Ectodermal cell (in vitro differentiated cells): Measurements from ENCODE around the gene GJB4. TPM values are rescaled to one million over a fixed set of nuclear protein-coding genes. Genes with fewer than 3 reads are reported as not detected.

Experiments used
- H3K27ac ChIP-seq: 2 replicates; pipeline ENCODE4 v1.7.0; 2013; ENCODE audit warnings: mild to moderate bottlenecking, low read depth, low read length; ENCODE audit not compliant: insufficient read depth, poor library complexity, severe bottlenecking
- H3K27me3 ChIP-seq: 2 replicates; pipeline ENCODE4 v1.7.0; 2013; ENCODE audit warnings: mild to moderate bottlenecking, low read length; ENCODE audit not compliant: insufficient read depth, control insufficient read depth, poor library complexity, severe bottlenecking
- H3K36me3 ChIP-seq: one replicate; pipeline ENCODE4 v1.7.0; 2013; ENCODE audit warnings: low read length; ENCODE audit not compliant: control insufficient read depth, insufficient read depth
- H3K4me1 ChIP-seq: one replicate; pipeline ENCODE4 v1.7.0; 2013; ENCODE audit warnings: low read length; ENCODE audit not compliant: control insufficient read depth, insufficient read depth
- H3K4me3 ChIP-seq: 2 replicates; pipeline ENCODE4 v1.7.0; 2013; ENCODE audit warnings: low read depth, low read length, control low read depth; ENCODE audit not compliant: insufficient read depth
- H3K9me3 ChIP-seq: 2 replicates; pipeline ENCODE4 v1.7.0; 2013; ENCODE audit warnings: mild to moderate bottlenecking, low read length, moderate library complexity; ENCODE audit not compliant: control insufficient read depth
- WGBS, 2 experiments: methylation state at CpG; one replicate each; pipeline ENCODE4 v1.1.7; 2013; ENCODE audit warnings: missing lambda C conversion rate in 2 of 2; 5-methylcytosine and 5-hydroxymethylcytosine counted together
- polyA plus RNA-seq, 4 experiments: library from polyadenylated mRNA; stranded (reverse); fragments of 50-300 nt; gene quantifications; one replicate each; pipeline ENCODE4 v1.2.3, GENCODE V29; 2013

GJB4 gene
- polyA plus RNA-seq (2013, experiment 1 of 4), result not detected
- polyA plus RNA-seq (2013, experiment 2 of 4), result not detected
- polyA plus RNA-seq (2013, experiment 3 of 4), result not detected
- polyA plus RNA-seq (2013, experiment 4 of 4), result not detected

DNA sequence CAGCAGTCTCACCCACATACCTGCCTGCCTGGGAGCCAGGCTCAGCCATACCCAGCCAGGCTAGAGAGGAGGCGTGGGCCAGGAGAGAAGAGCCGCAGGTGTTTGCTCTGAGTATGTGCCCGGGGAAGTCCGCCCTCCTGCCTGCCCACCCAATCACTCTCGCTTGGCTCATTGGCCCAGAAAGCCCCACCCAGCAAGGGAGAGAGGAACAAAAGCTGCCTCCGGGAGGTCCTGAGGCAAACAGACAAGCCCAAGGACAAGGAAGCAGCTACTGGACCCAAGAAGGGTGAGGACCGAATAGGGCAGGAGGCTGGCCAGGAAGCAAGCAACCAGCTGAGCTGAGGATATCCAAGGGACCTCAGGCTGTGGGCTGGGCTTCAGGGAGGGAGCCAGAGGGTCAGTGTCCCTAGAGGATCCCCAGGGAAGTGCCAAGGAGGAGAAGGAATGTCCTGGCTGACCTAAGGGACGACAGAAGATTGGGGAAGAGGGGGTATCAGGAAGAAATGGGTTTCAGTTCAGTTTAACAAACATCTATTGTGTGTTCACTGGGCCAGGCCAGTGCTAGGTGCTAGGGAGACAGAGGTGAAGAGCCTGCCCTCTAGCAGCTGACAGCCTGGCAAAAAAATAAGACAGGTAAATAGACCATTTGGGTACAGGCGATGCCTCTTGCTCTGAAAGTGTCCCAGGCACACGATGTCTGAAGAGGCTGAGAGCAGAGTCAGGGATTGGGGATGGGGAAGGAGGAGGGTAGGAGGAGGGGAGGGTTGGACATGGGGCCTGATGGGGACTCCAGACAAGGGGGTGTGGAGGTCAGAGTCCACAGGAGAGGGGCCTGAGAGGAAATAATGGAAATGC is at the start of gene GJB4:
Gene GJB4, plus strand, starts transcription at position 238 of the 855 bp plus-strand sequence. CDS start 1,515 bp downstream, outside the sequence.
- 66 to 69% methylated on average over 10 of the region's 10 CpGs for WGBS, 2 experiments
- H3K27me3 ChIP-seq, result no peaks in the 10 kb centered on the region
- no peak within 1 kb of the TSS for H3K4me3 ChIP-seq
- H3K36me3 ChIP-seq, result no peaks in the 10 kb centered on the region
- H3K27ac ChIP-seq, result no peak within 1 kb of the TSS
- no peaks in the 10 kb centered on the region for H3K9me3 ChIP-seq
- no peaks in the 10 kb centered on the region for H3K4me1 ChIP-seq

DNA sequence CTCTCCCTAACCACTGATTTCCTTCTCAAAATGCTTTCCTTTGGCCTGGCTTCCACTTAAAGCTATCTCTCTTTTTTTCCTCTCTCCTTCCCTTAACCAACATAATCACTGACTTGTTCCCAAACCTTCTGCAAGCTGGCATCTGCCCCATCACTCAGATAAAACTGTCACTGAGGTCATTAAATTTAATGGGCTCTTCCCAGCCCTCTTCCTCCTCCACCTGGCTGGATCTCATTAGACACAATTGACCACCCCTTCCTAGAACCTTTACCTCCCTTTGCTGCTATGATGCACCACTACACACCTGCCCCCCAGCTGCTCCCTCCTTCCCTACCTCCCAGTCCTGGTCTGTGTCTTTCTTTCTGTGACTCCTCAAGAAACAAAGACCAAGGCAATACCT is 48.7 kb upstream of the GJB4 start:
- Histone ChIP-seq H3K27me3 (no peaks in the 10 kb centered on the region), H3K9me3 (no peaks in the 10 kb centered on the region), H3K4me1 (no peaks in the 10 kb centered on the region), H3K27ac (no peak overlapping the region), H3K36me3 (no peaks in the 10 kb centered on the region), H3K4me3 (no peak overlapping the region)

DNA sequence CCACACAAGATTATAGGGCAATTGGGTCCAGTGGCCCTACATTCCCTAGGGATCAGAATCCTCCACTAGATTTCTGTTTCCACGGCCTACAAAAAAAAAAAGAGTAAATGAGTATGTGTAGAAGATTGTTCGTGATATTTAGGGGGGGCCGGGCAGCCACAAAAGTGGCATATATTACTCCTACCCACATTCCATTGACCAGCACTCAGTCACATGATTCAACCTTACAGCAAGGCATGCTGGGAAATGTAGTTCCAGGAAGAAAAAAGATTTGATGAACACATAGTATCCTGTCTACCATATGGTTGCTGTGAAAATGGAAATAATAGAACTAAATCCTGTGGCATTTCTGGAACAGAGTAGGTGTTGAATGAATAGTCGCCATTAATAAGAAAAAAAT is 48.1 kb upstream of the GJB4 start:
- Histone ChIP-seq H3K4me3 (no peak overlapping the region), H3K9me3 (no peaks in the 10 kb centered on the region), H3K4me1 (no peaks in the 10 kb centered on the region), H3K27ac (no peak overlapping the region), H3K36me3 (no peaks in the 10 kb centered on the region), H3K27me3 (no peaks in the 10 kb centered on the region)
- whole genome bisulfite sequencing, 2 experiments, result 94 to 95% methylated on average over 2 of the region's 4 CpGs

DNA sequence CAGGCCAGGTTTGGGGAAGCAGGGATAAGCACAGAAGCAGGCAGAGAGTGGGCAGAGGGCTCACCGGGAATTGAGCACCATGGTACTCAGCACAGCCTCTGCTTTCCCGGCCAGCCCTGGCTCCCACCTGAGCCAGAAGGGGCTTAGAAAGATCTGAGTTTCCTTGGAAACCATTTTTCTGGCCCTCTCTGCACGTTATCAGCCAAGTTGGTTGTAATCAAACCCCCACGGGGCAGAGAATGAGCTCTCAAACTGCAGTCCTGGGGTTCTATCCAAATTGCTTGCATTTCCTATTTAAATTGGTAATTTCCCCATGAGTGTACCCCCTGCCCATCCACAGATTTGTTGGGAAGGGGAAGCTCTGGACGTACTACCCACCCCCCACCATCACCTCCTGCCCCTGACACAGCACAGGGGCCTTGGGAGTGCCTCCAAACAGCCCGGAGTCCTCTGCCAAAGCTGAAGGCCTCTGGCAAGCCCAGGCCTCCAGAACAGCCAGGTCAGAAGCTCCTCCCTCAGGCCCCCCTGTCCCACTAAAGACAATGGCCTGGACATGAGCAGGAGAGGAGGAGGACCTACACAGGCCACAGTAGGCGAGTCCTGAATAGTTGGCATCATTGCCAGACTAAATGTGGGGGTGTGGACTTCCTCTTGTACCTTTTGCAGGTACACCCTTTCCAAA is 47.4 kb upstream of the GJB4 start:
- no peak overlapping the region for H3K4me3 ChIP-seq
- WGBS, 2 experiments, result 83% methylated on average over 7 of the region's 7 CpGs
- no peaks in the 10 kb centered on the region for H3K27me3 ChIP-seq
- no peaks in the 10 kb centered on the region for H3K36me3 ChIP-seq
- H3K4me1 ChIP-seq, result no peaks in the 10 kb centered on the region
- no peak overlapping the region for H3K27ac ChIP-seq
- no peaks in the 10 kb centered on the region for H3K9me3 ChIP-seq

DNA sequence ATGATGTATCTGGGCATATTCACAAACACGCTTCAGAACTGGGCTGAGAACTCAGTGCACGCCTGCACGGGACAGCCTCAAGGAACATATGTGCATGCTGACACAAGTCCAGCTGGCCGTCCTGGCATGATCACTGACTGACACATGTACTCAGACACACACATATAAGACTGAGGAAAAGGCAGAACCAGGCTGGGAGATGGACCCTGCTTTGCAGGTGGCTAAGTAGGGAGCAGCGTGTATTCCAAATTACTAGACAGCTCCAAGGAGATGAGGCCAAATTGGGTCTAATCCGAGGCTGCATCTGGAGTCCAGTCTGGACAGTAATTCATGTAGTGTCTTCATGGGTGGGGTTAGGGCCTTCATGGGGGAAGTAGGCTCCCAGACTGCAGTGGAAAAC is 46.1 kb upstream of the GJB4 start:
- Histone ChIP-seq H3K27me3 (no peaks in the 10 kb centered on the region), H3K4me1 (no peaks in the 10 kb centered on the region), H3K27ac (no peak overlapping the region), H3K9me3 (no peaks in the 10 kb centered on the region), H3K36me3 (no peaks in the 10 kb centered on the region), H3K4me3 (no peak overlapping the region)
- 90 to 92% methylated on average over 6 of the region's 6 CpGs for WGBS, 2 experiments

DNA sequence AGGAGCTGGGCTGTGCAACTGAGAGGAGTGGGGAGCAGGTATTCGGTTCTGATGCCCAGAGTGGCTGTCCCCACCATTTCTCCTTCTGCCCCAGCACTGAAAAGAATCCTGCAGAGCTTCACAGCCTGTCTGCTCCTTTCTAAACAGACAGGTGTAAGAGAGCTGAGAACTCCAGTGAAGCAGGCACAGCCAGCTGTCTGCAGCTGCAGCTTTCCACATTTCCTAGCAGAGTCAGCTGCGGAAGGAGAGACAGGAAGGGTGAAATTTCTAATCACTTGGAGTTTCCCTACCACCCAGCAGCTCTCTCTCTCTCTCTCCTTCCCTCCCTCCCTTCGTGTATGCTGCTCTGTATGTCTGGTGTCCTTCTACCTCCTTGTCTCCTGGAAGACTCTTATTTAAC is 45.2 kb upstream of the GJB4 start:
- no peaks in the 10 kb centered on the region for H3K9me3 ChIP-seq
- H3K27ac ChIP-seq, result no peak overlapping the region
- 57 to 65% methylated on average over 3 of the region's 3 CpGs for WGBS, 2 experiments
- no peaks in the 10 kb centered on the region for H3K27me3 ChIP-seq
- H3K4me3 ChIP-seq, result no peak overlapping the region
- H3K36me3 ChIP-seq, result no peaks in the 10 kb centered on the region
- no peaks in the 10 kb centered on the region for H3K4me1 ChIP-seq

DNA sequence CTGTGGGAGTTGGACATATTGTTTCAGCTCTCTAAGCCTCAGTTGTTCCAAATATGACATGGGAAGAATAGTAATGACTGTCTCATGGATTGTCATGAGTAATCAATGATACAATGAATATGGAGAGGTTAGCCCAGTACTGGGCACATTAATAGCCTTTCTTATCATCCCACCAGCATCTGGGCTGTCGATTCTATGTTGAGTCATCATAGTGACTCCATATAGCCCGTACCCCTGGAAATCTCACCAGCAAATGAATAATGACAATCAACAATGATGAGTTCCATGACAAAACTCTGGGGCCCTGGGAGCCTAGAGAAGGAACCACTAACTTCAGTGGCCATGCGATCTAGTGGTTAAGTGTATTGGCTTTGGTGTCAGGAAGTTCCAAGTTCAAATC is 44.4 kb upstream of the GJB4 start:
- WGBS, 2 experiments, result 94 to 97% methylated on average over 3 of the region's 3 CpGs
- H3K9me3 ChIP-seq, result no peaks in the 10 kb centered on the region

DNA sequence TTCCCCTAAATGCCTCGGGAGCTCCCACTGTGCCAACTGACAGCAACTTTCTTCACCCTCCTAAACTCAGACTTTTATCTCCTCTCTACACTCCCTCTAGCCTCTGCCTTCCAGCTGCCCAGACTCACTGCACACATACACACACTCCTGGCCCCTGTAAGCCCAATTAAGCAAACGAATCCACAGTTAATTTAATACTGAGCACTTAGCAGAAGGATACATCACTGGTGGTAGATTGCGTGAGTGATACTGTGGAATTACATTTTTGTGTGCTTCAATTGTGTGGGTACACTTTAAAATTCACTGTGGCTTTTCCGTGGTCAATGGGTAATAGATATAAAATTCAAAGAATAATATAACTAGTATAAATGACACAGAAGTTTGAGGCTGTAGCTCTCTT is 38.3 kb upstream of the GJB4 start:
- Histone ChIP-seq H3K36me3 (no peaks in the 10 kb centered on the region), H3K27me3 (no peaks in the 10 kb centered on the region), H3K9me3 (no peaks in the 10 kb centered on the region), H3K4me1 (no peaks in the 10 kb centered on the region), H3K27ac (no peak overlapping the region), H3K4me3 (no peak overlapping the region)
- WGBS, 2 experiments, result 86 to 90% methylated on average over 3 to 4 of the region's 4 CpGs

More for the DNA sequence above, 44.4 kb upstream of the GJB4 start:
- no peaks in the 10 kb centered on the region for H3K27me3 ChIP-seq
- no peak overlapping the region for H3K4me3 ChIP-seq
- H3K4me1 ChIP-seq, result no peaks in the 10 kb centered on the region
- no peaks in the 10 kb centered on the region for H3K36me3 ChIP-seq
- no peak overlapping the region for H3K27ac ChIP-seq

DNA sequence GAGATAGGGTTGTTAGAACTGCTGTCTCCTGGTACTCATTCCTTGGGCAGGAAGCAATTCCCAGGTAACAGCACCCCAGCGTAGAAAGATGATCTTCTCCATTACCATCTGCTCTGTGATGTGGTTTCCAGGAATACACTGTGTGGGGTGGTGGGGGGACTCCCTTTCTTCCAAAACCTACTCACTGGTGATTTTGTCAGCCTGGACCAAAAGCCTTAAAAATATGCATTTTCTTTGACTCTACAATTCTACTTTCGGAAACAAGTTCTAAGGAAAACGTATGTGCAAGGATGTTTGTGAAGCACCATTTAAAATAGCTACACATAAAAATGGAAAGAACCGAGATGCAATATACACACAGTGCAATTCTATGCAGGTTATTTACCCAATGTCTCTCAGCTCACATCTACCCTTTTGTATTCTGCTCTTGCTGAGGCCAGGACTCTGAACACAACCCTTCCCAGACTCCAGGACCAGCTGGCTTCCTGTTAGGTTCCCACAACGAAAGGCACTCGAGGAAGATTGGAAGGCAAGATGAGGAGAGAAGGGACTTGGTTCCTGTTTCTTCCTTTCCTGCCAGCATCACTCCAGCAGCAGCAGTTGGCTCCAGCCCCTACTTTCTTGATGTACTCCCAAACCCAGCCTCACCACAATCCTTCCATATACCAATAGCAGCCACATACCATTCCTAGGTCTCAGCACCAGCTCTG is 37.7 kb upstream of the GJB4 start:
- Histone ChIP-seq H3K36me3 (no peaks in the 10 kb centered on the region), H3K9me3 (no peaks in the 10 kb centered on the region), H3K27me3 (no peaks in the 10 kb centered on the region), H3K27ac (no peak overlapping the region), H3K4me1 (no peaks in the 10 kb centered on the region), H3K4me3 (no peak overlapping the region)
- 88 to 95% methylated on average over 6 of the region's 6 CpGs for WGBS, 2 experiments

DNA sequence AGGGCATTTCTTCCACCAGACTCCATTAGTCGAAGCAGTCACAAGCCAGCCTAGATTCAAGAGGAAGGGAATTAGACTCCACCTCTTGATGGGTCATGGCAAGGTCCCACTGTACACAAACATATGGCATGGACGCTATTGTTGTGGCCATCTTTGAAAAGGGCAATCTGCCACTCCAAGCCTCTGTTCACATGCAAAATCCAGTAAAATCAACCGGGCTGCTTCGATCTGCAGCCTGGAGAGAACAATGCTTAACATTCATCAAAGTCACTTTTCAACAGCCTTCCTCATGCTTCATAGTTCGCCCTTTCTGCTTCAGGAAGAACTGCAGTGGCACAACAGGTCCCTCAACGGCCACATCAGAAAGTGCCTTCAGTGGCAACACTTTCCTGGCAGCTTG is 32.7 kb upstream of the GJB4 start:
- Histone ChIP-seq H3K4me3 (no peak overlapping the region), H3K27ac (no peak overlapping the region), H3K9me3 (no peaks in the 10 kb centered on the region), H3K36me3 (no peaks in the 10 kb centered on the region), H3K4me1 (no peaks in the 10 kb centered on the region), H3K27me3 (no peaks in the 10 kb centered on the region)
- WGBS, 2 experiments, result 87 to 91% methylated on average over 6 of the region's 6 CpGs
